NCI-H226 (cell line): ENCODE results near the gene KAT6B.
"Not testable (repeated sequence)": the region's sequence is repeated elsewhere in the genome, so short reads cannot be mapped to it uniquely, and the experiment has no call there.

Experiments used
- DNase-seq: peaks from one replicate; pipeline ENCODE4 v3.0.0-alpha.2; 2015

The KAT6B gene

DNA sequence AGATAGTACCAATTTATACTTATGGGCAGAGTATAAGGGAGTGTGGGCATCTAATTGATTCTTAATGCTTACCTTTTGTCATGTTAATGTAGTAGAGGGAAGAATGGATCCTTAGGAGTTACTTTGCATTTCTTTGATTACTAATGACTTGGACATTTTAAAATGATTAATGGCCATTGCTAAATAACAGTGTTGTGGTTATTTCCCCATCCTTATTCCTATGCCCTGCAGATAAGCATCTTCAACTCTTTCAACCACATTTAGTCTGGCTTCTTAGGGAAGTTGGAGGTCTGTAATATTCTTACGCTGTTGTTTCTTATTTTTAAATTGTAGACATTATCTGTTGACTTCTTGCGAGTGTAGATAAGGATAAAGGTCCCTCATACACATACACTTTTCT, 37.2 kb downstream of the KAT6B start:
- DNase-seq: peak; percentile 7

DNA sequence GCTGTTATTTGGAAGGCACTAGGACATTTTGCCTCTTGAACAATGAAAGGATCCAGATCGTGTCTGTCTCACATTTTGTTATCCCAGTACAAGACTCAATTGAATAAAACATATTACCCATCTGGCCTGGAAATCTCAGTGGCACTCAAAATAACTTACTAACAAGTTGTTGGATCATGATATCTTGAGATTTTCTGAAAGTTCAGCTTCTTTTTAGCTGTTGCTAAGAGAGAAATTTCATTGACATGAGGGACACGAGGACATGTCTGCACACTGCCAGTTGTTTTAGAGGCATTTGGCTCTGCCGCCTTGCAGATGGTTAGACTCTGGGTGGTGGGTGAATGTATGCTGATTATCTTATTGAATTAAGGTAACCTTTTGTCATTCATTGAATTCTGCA, 41.0 kb downstream of the KAT6B start:
- no peak for DNase-seq

GRCh38 chr10:74868392-74868977, 42.1 kb downstream of the KAT6B start:
- DNase-seq: no peak

GRCh38 chr10:74869635-74870034, 43.2 kb downstream of the KAT6B start:
- DNase-seq: no peak

DNA sequence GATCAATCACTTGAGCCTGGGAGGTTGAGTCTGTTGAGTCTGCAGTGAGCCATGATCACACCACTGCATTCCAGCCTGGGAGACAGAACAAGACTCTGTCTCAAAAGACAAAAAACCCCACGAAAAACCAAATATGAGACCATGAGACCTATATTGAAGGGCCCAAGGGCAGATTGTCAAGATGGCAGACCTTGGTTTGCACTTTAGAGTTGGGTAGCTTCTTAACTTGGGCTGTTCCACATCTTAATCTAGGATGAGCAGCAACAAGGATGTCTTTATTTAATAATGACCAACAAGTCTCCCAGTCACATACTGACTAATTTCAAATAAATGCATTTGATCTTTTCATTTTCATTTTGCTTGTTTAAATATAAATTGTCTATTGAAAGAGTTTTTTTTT, 43.8 kb downstream of the KAT6B start:
- DNase-seq: no peak

DNA sequence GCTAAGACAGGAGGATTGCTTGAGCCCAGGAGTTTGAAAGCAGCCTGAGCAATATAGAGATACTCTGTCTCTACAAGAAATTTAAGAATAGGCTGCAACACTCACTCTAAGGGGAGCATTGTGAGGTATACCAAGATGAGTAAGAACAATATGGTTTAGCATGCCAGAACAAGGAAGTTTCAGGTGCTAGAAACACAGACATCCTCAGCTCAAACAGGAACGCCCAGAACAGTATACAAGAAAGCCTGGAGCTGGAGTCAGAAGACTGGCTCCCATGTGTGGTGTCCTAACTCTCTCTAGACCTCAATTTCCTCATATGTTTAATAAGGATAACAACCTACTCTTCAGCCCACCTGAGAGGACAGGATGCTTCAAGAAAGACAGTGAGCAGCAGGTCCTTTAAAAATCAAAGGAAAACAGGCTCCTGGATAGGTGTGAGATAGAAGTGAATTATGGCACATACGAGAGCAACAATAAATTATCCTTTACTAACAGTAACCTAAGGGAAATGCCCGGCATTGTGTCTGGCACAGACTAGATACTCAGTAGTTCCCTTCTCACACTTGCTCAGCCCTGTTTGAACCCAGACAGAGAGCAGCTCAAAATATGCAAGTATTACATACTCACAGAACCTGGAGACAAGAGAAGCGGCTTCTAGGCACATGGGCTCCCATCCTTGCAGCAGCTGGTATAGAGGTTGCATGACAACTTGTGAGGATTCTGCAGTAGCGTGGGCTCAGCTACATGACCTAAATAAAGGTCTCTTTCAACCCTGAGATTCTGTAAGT, 45.4 kb downstream of the KAT6B start:
- DNase-seq: no peak

GRCh38 chr10:74873803-74874454, 47.5 kb downstream of the KAT6B start:
- no peak for DNase-seq

GRCh38 chr10:74874649-74875048, 48.2 kb downstream of the KAT6B start:
- DNase-seq: no peak

DNA sequence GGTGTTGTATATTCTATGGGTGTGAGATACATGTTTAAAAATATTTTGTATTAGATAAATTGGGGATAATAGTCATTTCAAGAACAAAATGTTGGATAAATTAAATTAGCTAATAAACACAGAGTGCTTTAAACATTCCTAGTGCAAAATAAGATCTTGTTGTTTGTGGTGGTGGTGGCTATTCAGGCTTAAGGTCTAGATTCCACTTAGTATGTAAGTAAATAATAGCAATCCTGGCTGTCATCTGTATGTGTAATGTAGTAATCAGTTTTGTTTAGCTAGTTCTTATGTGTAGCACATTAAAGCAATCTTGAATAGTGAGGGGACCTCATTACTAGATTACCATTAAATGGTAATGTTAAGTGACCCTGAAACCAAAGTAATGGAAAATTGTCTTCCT, 48.7 kb downstream of the KAT6B start:
- DNase-seq: no peak

DNA sequence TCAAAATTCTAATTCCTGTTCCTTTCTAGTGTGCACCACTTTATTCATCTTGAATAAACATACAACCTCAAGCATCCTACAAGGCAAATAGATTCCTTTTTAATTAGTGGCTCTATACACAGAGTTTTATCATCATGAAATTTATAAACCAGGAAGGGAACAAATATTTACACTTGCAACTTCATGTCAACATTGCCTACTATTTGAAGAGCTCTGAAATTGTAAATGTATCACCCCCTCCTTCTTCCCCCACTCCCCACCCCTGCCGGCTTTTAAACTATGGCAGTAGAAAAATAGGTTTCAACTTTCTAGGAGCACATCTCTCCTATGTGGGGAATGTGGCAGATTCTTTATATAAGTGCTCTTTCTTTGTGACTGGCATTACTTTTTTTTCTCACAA, 49.6 kb downstream of the KAT6B start:
- DNase-seq: no peak

GRCh38 chr10:74877054-74877453, 50.7 kb downstream of the KAT6B start:
- DNase-seq: not testable (repeated sequence)

- no peak for DNase-seq
Observed at GRCh38 chr10:74877898-74878297, 51.5 kb downstream of the KAT6B start.

- DNase-seq: no peak
Observed at GRCh38 chr10:74880041-74880440, 53.6 kb downstream of the KAT6B start.

DNA sequence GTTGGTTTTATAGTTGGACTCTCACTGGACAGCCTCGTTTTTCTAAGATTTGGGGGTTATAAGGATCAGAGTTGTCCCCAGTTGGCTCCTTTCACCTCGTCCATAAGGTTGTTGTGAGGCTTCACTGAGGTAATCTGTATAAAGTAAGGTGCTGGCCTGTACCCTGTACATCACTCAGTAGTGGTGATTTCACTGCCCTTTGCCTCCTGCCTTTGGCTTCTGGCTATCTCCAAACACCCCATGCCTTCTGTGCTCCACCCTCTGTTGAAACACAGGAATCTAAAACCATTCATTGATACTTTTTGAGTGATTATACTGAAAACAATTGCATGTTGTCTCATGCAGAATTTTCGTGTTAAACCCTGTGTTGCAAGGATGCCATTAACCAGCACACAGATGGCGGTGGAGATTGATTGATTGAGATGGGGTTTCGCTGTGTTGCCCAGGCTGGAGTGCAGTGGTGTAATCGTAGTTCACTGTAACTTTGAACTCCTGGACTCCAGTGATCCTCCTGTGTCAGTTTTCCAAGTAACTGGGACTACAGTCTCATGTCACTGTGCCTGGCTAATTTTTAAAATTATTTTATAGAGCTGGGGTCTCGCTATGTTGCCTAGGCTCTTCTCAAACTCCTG, 55.0 kb downstream of the KAT6B start:
- no peak for DNase-seq

DNA sequence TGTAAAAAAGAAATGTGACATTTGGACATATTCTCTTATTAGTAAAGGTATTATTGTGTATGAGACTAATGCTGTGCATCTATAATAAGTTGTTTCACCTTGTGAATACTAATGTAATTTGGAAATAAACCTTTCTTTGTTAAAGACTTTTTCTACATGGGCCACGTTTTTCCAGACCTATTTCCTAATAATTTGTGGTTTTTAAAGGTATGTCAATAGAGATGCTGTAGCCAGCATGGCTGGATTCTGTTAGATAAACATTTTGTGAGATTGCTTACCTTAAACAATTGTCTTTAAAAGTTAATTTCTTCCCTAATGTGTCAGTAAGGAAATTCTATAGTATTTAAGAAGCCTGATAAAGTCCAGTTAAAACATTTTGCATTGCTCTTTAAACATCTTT, 56.0 kb downstream of the KAT6B start:
- no peak for DNase-seq

GRCh38 chr10:74882831-74883230, 56.4 kb downstream of the KAT6B start:
- no peak for DNase-seq

- DNase-seq: no peak
Observed at GRCh38 chr10:74883428-74883827, 57.0 kb downstream of the KAT6B start.

DNA sequence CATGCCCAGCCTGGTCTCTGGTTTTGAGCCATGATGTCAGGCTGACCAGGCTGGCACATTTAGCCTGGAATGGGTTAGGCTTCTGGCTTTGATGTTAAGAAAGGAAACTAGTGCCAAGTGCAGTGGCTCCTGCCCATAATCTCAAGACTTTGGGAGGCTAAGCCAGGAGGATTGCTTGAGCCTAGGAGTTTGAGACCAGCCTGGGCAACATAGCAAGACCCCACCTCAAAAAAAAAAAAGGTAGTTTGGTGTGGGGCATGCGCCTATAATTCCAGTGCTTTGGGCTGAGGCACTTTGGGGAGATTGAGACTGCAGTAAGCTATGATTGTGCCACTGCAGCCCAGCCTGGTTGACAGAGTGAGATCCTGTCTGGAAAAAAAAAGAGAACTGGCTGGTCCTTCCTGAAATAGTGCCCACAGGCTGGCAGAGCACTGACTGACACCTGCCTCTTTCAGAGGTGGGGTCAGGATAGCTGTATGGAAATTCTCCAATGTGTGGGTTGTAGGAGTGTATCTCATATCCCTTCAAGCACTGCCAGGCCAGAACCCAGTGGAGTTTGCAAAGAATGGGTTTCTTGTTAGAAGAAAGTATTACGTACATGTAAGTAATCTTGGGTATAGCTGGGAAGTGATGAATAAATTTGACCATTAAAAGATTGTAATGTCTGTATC, 61.3 kb downstream of the KAT6B start:
- no peak for DNase-seq

GRCh38 chr10:74888962-74889661, 62.7 kb downstream of the KAT6B start:
- DNase-seq: peak; percentile 13

- DNase-seq: no peak
Observed at GRCh38 chr10:74889662-74889998, 63.2 kb downstream of the KAT6B start.

DNA sequence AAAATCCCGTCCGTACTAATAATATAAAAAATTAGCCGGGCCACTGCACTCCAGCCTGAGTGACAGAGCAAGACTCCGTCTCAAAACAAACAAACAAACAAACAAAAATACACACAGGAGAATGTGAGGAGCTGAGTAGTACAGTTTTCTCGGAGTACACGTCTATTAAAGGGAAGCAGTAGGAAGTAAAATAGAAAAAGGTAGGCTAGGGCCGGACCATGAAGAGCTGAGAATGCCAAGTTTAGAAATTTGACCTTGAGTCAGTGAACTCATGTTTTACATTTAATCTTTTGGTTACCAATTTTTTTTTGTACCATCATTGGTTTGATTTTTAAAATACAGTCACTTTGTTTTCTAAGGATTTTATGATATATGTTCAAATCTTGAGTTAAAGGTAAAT, 64.1 kb downstream of the KAT6B start:
- DNase-seq: no peak

DNA sequence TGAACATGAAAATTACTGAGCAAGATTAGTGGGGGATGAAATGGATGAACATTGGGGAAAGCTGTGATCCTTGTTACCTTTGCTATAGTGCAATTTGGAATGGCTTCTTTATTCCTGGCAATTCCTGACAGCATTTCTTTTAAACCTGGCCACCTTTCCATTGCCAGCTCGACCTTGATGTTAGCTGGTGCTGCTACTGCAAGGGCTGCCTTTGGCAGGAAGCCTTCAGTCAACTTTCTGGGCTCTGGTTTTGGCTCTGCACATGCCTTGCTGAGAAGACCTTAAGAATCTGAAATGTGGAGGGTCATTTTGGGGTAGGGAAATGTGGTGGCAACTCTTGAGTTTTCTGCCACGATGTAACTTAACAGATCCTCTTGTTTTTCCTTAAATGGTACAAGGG, 64.7 kb downstream of the KAT6B start:
- no peak for DNase-seq

- no peak for DNase-seq
Observed at GRCh38 chr10:74892839-74893238, 66.4 kb downstream of the KAT6B start.
